ENCODE results near the gene ALLC. TPM values are rescaled to one million over a fixed set of nuclear protein-coding genes. Genes with fewer than 3 reads are reported as not detected.

ALLC gene
- total and polyA plus RNA-seq, 5 donors = 0.23 to 0.57 (median 0.32) TPM; not detected in 1

GRCh38 chr2:3704692-3705091 is 46.7 kb downstream of the ALLC start:
- Histone ChIP-seq H3K9me3 (ENCODE audit: control insufficient read depth, low read length) (no peaks in the 10 kb centered on the region), H3K4me1 (ENCODE audit: control insufficient read depth, insufficient read depth, low read length) (no peaks in the 10 kb centered on the region), H3K27me3 (ENCODE audit: control insufficient read depth, insufficient read depth) (no peaks in the 10 kb centered on the region), H3K27ac (ENCODE audit: low read length) (no peak overlapping the region), H3K4me3 (ENCODE audit: low read length) (no peak overlapping the region)
- DNase-seq (no peak), ATAC-seq (no peak)
- intact Hi-C loops (cut with DNase I) = no loop called here
- WGBS = 27% methylated on average over 6 of the region's 6 CpGs

GRCh38 chr2:3705782-3706181 is 47.8 kb downstream of the ALLC start:
- intact Hi-C loops (cut with DNase I) = no loop called here
- ATAC-seq = no peak
- no peaks in the 10 kb centered on the region for H3K9me3 ChIP-seq (ENCODE audit: control insufficient read depth, low read length)
- H3K4me3 ChIP-seq (ENCODE audit: low read length) = no peak overlapping the region
- no peak for DNase-seq
- H3K27ac ChIP-seq (ENCODE audit: low read length) = no peak overlapping the region
- H3K4me1 ChIP-seq (ENCODE audit: control insufficient read depth, insufficient read depth, low read length) = no peaks in the 10 kb centered on the region
- 30% methylated on average over 2 of the region's 2 CpGs for WGBS
- H3K27me3 ChIP-seq (ENCODE audit: control insufficient read depth, insufficient read depth) = no peaks in the 10 kb centered on the region

GRCh38 chr2:3706892-3707291 is 48.9 kb downstream of the ALLC start:
- 64% methylated on average over 5 of the region's 5 CpGs for WGBS
- intact Hi-C loops (cut with DNase I) = no loop called here
- H3K9me3 ChIP-seq (ENCODE audit: control insufficient read depth, low read length) = no peaks in the 10 kb centered on the region

GRCh38 chr2:3708576-3708975 is 50.6 kb downstream of the ALLC start:
- WGBS = 82% methylated on average over 4 of the region's 4 CpGs
- Histone ChIP-seq H3K4me3 (ENCODE audit: low read length) (no peak overlapping the region), H3K9me3 (ENCODE audit: control insufficient read depth, low read length) (no peaks in the 10 kb centered on the region), H3K4me1 (ENCODE audit: control insufficient read depth, insufficient read depth, low read length) (no peaks in the 10 kb centered on the region), H3K27me3 (ENCODE audit: control insufficient read depth, insufficient read depth) (no peaks in the 10 kb centered on the region), H3K27ac (ENCODE audit: low read length) (no peak overlapping the region)
- ATAC-seq (no peak), DNase-seq (no peak)
- intact Hi-C loops (cut with DNase I) = no loop called here

More at GRCh38 chr2:3706892-3707291, 48.9 kb downstream of the ALLC start:
- Histone ChIP-seq H3K4me3 (ENCODE audit: low read length) (no peak overlapping the region), H3K27me3 (ENCODE audit: control insufficient read depth, insufficient read depth) (no peaks in the 10 kb centered on the region), H3K27ac (ENCODE audit: low read length) (no peak overlapping the region), H3K4me1 (ENCODE audit: control insufficient read depth, insufficient read depth, low read length) (no peaks in the 10 kb centered on the region)
- DNase-seq = no peak
- ATAC-seq = no peak

- 87% methylated on average over 6 of the region's 6 CpGs for WGBS
- Histone ChIP-seq H3K4me1 (ENCODE audit: control insufficient read depth, insufficient read depth, low read length) (no peaks in the 10 kb centered on the region), H3K27ac (ENCODE audit: low read length) (no peak overlapping the region), H3K9me3 (ENCODE audit: control insufficient read depth, low read length) (no peaks in the 10 kb centered on the region), H3K27me3 (ENCODE audit: control insufficient read depth, insufficient read depth) (no peaks in the 10 kb centered on the region), H3K4me3 (ENCODE audit: low read length) (no peak overlapping the region)
- DNase-seq = no peak
- intact Hi-C loops (cut with DNase I) = no loop called here
- no peak for ATAC-seq
Measured at GRCh38 chr2:3709225-3709624, 51.2 kb downstream of the ALLC start.

GRCh38 chr2:3712424-3712823 is 54.4 kb downstream of the ALLC start:
- WGBS = 49% methylated on average over 3 of the region's 3 CpGs
- Histone ChIP-seq H3K27ac (ENCODE audit: low read length) (no peak overlapping the region), H3K27me3 (ENCODE audit: control insufficient read depth, insufficient read depth) (no peaks in the 10 kb centered on the region), H3K9me3 (ENCODE audit: control insufficient read depth, low read length) (no peaks in the 10 kb centered on the region), H3K4me3 (ENCODE audit: low read length) (no peak overlapping the region), H3K4me1 (ENCODE audit: control insufficient read depth, insufficient read depth, low read length) (no peaks in the 10 kb centered on the region)
- DNase-seq (no peak), ATAC-seq (no peak)
- intact Hi-C loops (cut with DNase I) = no loop called here

- intact Hi-C loops (cut with DNase I) = no loop called here
- no peak overlapping the region for H3K27ac ChIP-seq (ENCODE audit: low read length)
Measured at GRCh38 chr2:3712831-3713503, 55.0 kb downstream of the ALLC start.

GRCh38 chr2:3718679-3719078 is 60.7 kb downstream of the ALLC start:
- no peak for ATAC-seq
- no peak overlapping the region for H3K27ac ChIP-seq (ENCODE audit: low read length)
- intact Hi-C loops (cut with DNase I) = no loop called here
- no peak overlapping the region for H3K4me3 ChIP-seq (ENCODE audit: low read length)
- H3K9me3 ChIP-seq (ENCODE audit: control insufficient read depth, low read length) = no peaks in the 10 kb centered on the region
- DNase-seq = no peak
- WGBS = 68% methylated on average over 8 of the region's 8 CpGs
- no peaks in the 10 kb centered on the region for H3K27me3 ChIP-seq (ENCODE audit: control insufficient read depth, insufficient read depth)
- H3K4me1 ChIP-seq (ENCODE audit: control insufficient read depth, insufficient read depth, low read length) = no peaks in the 10 kb centered on the region

More at GRCh38 chr2:3712831-3713503, 55.0 kb downstream of the ALLC start:
- 50% methylated on average over 10 of the region's 10 CpGs for WGBS
- H3K4me1 ChIP-seq (ENCODE audit: control insufficient read depth, insufficient read depth, low read length) = no peaks in the 10 kb centered on the region
- DNase-seq (no peak), ATAC-seq (no peak)
- H3K4me3 ChIP-seq (ENCODE audit: low read length) = no peak overlapping the region
- no peaks in the 10 kb centered on the region for H3K27me3 ChIP-seq (ENCODE audit: control insufficient read depth, insufficient read depth)
- no peaks in the 10 kb centered on the region for H3K9me3 ChIP-seq (ENCODE audit: control insufficient read depth, low read length)

GRCh38 chr2:3725002-3725401 is 67.0 kb downstream of the ALLC start:
- 90% methylated on average over 11 of the region's 11 CpGs for WGBS
- intact Hi-C loops (cut with DNase I) = loop anchor here in 1 of 4 donors (5.0 kb wide), 1 partner anchor 52 kb away; no protein-coding TSS in a partner anchor

GRCh38 chr2:3725458-3726250 is 67.7 kb downstream of the ALLC start:
- Histone ChIP-seq H3K4me1 (ENCODE audit: control insufficient read depth, insufficient read depth, low read length) (no peaks in the 10 kb centered on the region), H3K27me3 (ENCODE audit: control insufficient read depth, insufficient read depth) (no peaks in the 10 kb centered on the region), H3K9me3 (ENCODE audit: control insufficient read depth, low read length) (no peaks in the 10 kb centered on the region), H3K27ac (ENCODE audit: low read length) (no peak overlapping the region), H3K4me3 (ENCODE audit: low read length) (no peak overlapping the region)
- DNase-seq (no peak), ATAC-seq (no peak)
- intact Hi-C loops (cut with DNase I) = loop anchor here in 1 of 4 donors (5.0 kb wide), 1 partner anchor 52 kb away; no protein-coding TSS in a partner anchor
- 77% methylated on average over 23 of the region's 23 CpGs for WGBS

More at GRCh38 chr2:3725002-3725401, 67.0 kb downstream of the ALLC start:
- Histone ChIP-seq H3K27ac (ENCODE audit: low read length) (no peak overlapping the region), H3K27me3 (ENCODE audit: control insufficient read depth, insufficient read depth) (no peaks in the 10 kb centered on the region), H3K9me3 (ENCODE audit: control insufficient read depth, low read length) (no peaks in the 10 kb centered on the region), H3K4me3 (ENCODE audit: low read length) (no peak overlapping the region), H3K4me1 (ENCODE audit: control insufficient read depth, insufficient read depth, low read length) (no peaks in the 10 kb centered on the region)
- DNase-seq (no peak), ATAC-seq (no peak)

- Histone ChIP-seq H3K4me1 (ENCODE audit: control insufficient read depth, insufficient read depth, low read length) (no peaks in the 10 kb centered on the region), H3K27me3 (ENCODE audit: control insufficient read depth, insufficient read depth) (no peaks in the 10 kb centered on the region), H3K4me3 (ENCODE audit: low read length) (no peak overlapping the region), H3K27ac (ENCODE audit: low read length) (no peak overlapping the region), H3K9me3 (ENCODE audit: control insufficient read depth, low read length) (no peaks in the 10 kb centered on the region)
- WGBS = 92% methylated on average over 10 of the region's 10 CpGs
- no peak for DNase-seq
- no peak for ATAC-seq
- intact Hi-C loops (cut with DNase I) = loop anchor here in 1 of 4 donors (5.0 kb wide), 1 partner anchor 51 kb away; no protein-coding TSS in a partner anchor
Measured at GRCh38 chr2:3726511-3726910, 68.5 kb downstream of the ALLC start.

Data from right cardiac atrium (tissue), 5 donors.